ENCODE results near the gene ACVRL1. TPM values are rescaled to one million over a fixed set of nuclear protein-coding genes. Genes with fewer than 3 reads are reported as not detected.

Gene ACVRL1
- total and polyA plus RNA-seq, 9 of the 15 experiments (the other 6 are each of a cell fraction or from before 2014, with no cell fraction given), result 0.07 to 1.4 (median 0.30) TPM

DNA sequence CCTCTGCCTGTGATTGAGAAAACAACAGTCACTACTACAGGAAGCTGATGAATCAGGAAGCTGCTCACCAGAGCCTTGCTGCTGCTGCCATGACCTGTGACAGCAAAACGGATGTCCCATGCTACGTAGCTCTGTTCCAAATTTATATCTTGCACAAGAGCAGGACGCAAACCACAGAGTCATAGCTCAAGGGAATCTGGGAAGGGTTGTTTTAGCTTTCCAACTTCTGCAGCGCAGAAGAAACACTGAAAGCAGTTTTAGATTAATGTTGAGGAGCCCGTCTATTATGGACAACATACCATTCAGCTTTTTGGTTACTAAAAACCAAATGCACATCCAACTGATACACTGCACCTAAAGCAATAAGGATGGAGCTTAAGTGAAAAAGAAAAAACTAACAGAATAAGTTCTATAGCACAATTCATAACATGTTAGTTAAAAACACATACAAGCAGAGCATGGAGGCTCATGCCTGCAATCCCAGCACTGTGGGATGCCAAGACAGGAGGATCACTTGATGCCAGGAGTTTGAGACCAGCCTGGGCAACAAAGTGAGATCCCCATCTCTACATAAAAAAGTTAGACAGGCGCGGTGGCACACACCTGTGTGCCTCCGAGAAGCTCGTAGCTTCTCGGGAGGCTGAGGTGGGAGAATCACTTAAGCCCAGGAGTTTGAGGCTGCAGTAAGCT lies 21.1 kb upstream of the ACVRL1 start (continued):
- TF ChIP-seq, protein P1, sequence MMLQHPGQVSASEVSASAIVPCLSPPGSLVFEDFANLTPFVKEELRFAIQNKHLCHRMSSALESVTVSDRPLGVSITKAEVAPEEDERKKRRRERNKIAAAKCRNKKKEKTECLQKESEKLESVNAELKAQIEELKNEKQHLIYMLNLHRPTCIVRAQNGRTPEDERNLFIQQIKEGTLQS (IDR thresholded peaks at IDR 0.05), result peak; percentile 45; the same call in 1 of the 2 replicates
- TF ChIP-seq, protein P1 (CRISPR knock-in tag; conservative IDR thresholded peaks at IDR 0.05), result no peak
- TF ChIP-seq ERF (CRISPR knock-in tag; IDR thresholded peaks at IDR 0.05) (no peak), CBX5 (IDR thresholded peaks at IDR 0.05; ENCODE audit: borderline replicate concordance, low read depth) (no peak), NFIX (CRISPR knock-in tag; IDR thresholded peaks at IDR 0.05; ENCODE audit: low read depth) (no peak), POLR2A (conservative IDR thresholded peaks at IDR 0.05) (no peak), CSDE1 (IDR thresholded peaks at IDR 0.05) (no peak), ZNF311 (CRISPR knock-in tag; IDR thresholded peaks at IDR 0.05) (no peak), NONO (IDR thresholded peaks at IDR 0.05; ENCODE audit: low read depth in 2 of 2, low read length in 1 of 2) (no peak), TAF1 (IDR thresholded peaks at IDR 0.05; ENCODE audit: control insufficient read depth, extremely low read depth, insufficient read depth, low read length, severe bottlenecking) (no peak), ZNF57 (CRISPR knock-in tag; IDR thresholded peaks at IDR 0.05) (no peak), ZNF197 (CRISPR knock-in tag; IDR thresholded peaks at IDR 0.05; ENCODE audit: low read depth) (no peak; the same call in 1 of the 2 replicates), ZNF436 (CRISPR knock-in tag; IDR thresholded peaks at IDR 0.05) (no peak), KLF1 (tag; IDR thresholded peaks at IDR 0.05) (no peak), PCBP1 (IDR thresholded peaks at IDR 0.05; ENCODE audit: low read depth, low read length, poor library complexity, severe bottlenecking) (no peak), ATF1 (CRISPR knock-in tag; IDR thresholded peaks at IDR 0.05) (no peak), ATF1 (tag; IDR thresholded peaks at IDR 0.05) (peak; percentile 28; the same call in 1 of the 2 replicates), ZNF445 (CRISPR knock-in tag; IDR thresholded peaks at IDR 0.05; ENCODE audit: low read depth) (no peak), ZNF444 (CRISPR knock-in tag; IDR thresholded peaks at IDR 0.05) (no peak), SLC30A9 (CRISPR knock-in tag; IDR thresholded peaks at IDR 0.05) (no peak), ZNF140 (CRISPR knock-in tag; IDR thresholded peaks at IDR 0.05) (no peak), NCOR1 (IDR thresholded peaks at IDR 0.05) (no peak), SP1 (CRISPR knock-in tag; IDR thresholded peaks at IDR 0.05) (no peak)
- TF ChIP-seq, protein P2, sequence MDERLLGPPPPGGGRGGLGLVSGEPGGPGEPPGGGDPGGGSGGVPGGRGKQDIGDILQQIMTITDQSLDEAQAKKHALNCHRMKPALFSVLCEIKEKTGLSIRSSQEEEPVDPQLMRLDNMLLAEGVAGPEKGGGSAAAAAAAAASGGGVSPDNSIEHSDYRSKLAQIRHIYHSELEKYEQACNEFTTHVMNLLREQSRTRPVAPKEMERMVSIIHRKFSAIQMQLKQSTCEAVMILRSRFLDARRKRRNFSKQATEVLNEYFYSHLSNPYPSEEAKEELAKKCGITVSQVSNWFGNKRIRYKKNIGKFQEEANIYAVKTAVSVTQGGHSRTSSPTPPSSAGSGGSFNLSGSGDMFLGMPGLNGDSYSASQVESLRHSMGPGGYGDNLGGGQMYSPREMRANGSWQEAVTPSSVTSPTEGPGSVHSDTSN (CRISPR knock-in tag; IDR thresholded peaks at IDR 0.05; ENCODE audit: low read depth), result no peak
- TF ChIP-seq, protein P2 (tag; conservative IDR thresholded peaks at IDR 0.05; ENCODE audit: low read depth), result 0 out of 2 replicates have a peak, but pooled peaks have one; percentile 24
- TF ChIP-seq, protein P3, sequence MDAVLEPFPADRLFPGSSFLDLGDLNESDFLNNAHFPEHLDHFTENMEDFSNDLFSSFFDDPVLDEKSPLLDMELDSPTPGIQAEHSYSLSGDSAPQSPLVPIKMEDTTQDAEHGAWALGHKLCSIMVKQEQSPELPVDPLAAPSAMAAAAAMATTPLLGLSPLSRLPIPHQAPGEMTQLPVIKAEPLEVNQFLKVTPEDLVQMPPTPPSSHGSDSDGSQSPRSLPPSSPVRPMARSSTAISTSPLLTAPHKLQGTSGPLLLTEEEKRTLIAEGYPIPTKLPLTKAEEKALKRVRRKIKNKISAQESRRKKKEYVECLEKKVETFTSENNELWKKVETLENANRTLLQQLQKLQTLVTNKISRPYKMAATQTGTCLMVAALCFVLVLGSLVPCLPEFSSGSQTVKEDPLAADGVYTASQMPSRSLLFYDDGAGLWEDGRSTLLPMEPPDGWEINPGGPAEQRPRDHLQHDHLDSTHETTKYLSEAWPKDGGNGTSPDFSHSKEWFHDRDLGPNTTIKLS (IDR thresholded peaks at IDR 0.05; ENCODE audit: borderline replicate concordance, low read depth), result no peak
